RWPE1 (cell line): ENCODE data around the gene RBMS3.

Source experiments
- CTCF ChIA-PET: fragments of 350-600 bp; sonication (Branson Sonifier 250); formaldehyde crosslinking; extraction: SDS; loops from one replicate; lab custom pipeline; 2021; lab: Yijun Ruan, JAX
- POLR2A ChIA-PET: fragments of 400-600 bp; formaldehyde crosslinking; extraction: SDS; loops from one replicate; lab custom pipeline; 2020; ENCODE audit warnings: antibody characterized with exemption; ENCODE audit not compliant: low non-redundant PET; lab: Yijun Ruan, JAX
- DNase-seq: peaks from one replicate; pipeline ENCODE4 v3.0.0; 2012; ENCODE audit warnings: low spot score
- H3K27ac ChIP-seq: fragments of 450-650 bp; 2 replicates; pipeline ENCODE4 v1.5.1; 2017
- TF ChIP-seq, protein P1 (sequence below): fragments of 450-650 bp; conservative IDR thresholded peaks from 2 replicates; pipeline ENCODE4 v1.5.1; 2017; ENCODE audit warnings: low read depth, mild to moderate bottlenecking

RBMS3 gene

DNA sequence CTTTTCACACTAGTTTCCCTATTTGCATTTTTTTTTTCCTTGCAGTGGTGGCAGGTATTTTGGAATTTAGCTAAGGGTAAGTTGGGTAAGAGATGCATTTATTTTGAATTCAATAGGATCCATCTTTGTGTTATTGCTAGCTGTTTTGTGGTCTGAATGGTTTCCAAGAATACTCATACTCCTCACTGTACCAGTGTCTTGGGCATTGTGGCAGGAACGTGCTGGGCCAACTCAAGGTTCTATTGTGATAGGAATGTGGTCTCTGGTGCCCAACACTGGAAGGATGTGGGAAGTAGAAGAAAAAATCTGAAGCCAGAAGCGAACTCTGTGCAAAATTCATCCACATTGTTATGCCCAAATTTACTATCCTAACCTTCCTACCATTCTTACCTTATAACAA, 135.6 kb downstream of the RBMS3 start:
- CTCF ChIA-PET, result interaction anchor here (0.7 kb wide), 1 partner anchor 12 kb away, joined by 6 read pairs; no protein-coding TSS in a partner anchor
- H3K27ac ChIP-seq, result no peak overlapping the region
- POLR2A ChIA-PET, result no interaction called here

DNA sequence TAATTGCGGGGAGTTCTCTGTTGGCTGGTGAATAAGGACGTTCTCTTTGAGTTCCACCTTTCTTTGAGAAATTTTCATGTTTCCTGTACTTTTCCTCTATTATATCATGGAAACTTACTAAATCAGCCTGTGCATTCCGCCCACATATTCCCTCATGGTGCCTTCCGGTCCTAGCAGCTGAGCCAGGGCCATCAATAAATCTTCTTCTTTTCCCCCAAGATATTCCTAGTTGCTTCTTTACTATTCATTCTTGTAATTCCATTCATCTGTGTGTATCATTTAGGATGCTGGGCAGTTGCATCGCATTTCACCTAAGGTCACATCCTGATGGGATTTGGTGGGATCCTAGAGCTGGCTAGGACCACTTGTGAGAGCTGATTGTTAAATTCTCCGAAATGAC, 139.2 kb downstream of the RBMS3 start:
- CTCF ChIA-PET, result no interaction called here
- POLR2A ChIA-PET, result no interaction called here
- no peak overlapping the region for H3K27ac ChIP-seq
- TF ChIP-seq, protein P1, sequence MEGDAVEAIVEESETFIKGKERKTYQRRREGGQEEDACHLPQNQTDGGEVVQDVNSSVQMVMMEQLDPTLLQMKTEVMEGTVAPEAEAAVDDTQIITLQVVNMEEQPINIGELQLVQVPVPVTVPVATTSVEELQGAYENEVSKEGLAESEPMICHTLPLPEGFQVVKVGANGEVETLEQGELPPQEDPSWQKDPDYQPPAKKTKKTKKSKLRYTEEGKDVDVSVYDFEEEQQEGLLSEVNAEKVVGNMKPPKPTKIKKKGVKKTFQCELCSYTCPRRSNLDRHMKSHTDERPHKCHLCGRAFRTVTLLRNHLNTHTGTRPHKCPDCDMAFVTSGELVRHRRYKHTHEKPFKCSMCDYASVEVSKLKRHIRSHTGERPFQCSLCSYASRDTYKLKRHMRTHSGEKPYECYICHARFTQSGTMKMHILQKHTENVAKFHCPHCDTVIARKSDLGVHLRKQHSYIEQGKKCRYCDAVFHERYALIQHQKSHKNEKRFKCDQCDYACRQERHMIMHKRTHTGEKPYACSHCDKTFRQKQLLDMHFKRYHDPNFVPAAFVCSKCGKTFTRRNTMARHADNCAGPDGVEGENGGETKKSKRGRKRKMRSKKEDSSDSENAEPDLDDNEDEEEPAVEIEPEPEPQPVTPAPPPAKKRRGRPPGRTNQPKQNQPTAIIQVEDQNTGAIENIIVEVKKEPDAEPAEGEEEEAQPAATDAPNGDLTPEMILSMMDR, result no peak
- DNase-seq, result no peak

More for the DNA sequence above, 135.6 kb downstream of the RBMS3 start:
- TF ChIP-seq, protein P1, result no peak
- DNase-seq, result no peak

DNA sequence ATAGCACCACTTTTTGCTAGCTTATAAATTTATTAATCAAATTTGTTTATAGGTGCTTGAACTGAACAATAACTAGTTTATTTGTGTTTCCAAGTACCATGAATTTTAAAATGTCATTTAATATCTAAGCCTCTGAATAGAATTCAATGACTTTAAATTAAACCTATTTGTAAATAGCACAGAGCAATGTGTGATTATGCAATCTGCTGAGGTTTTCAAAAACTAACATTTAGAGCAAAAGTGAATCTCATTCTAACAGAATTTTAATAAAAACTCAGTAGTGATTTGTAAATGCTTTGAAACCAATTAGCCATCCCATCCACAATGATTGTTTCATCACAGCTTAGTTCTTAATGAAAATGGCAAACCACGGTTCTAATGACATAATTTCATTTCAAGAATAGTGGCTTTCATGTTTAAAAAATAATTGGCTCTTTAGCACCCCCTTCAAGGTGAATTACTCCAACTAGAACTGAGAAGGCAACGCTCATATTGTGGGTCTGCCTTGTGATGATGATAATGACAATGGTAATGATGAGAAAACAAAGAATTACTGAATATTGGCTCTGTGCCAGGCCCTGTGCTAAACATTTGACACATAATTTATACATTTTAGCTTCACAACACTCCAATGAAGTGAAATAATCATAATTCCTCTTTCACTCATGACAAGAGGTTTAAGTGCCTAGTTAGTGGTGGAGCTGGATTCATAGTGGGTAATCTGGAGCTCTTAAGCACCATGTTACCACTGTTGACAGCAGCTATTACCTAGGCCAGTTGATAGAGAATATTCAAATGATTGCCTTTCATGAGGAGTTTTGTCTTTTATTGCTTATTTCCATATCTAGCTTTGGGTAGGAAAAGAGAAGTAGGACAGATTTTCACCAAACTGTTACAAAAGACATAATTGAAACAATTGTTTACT, 145.7 kb downstream of the RBMS3 start:
- no peak for DNase-seq
- POLR2A ChIA-PET, result no interaction called here
- CTCF ChIA-PET, result interaction anchor here (0.5 kb wide), 1 partner anchor 95 kb away, joined by 3 read pairs; no protein-coding TSS in a partner anchor
- TF ChIP-seq, protein P1, result no peak
- H3K27ac ChIP-seq, result no peak overlapping the region

DNA sequence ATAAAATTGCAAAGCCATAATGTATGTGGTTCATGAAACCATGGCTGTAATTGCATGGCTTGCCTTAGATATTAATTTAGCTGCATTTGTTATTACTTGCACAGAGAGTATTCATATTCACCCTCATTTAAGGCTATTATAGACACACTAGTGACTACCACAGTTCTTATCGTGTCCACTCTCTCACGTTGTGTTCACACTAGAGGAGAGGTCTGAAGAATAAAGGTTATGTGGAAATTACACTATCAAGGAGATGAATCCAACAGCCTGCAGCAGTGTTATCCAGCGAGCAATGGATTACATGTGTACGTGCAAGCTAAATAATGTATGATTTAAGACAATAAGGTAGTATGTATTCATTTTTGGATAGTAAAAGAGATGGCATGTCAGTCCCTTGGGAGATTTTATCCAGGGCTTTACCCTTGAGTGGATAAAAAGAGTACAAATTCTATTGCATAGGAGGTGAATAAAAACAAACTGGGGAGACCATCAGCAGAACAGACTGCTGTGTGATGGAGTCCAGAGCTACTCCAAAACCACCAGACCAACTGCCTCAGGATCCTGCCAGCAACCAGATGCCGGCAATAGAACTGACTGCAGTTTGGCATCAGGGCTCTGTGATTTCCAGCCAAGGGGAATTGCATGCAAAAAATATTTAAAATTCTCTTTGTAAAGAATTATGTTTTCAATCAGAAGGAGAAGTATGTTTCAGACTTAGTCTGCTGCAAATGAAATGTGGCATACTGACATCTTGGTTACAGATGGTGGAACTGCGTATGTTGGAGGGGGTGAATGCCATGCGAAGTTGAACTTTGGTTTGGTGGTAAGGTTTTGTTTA, 146.6 kb downstream of the RBMS3 start:
- POLR2A ChIA-PET, result no interaction called here
- no peak for DNase-seq
- CTCF ChIA-PET, result interaction anchor here (0.5 kb wide), 1 partner anchor 94 kb away, joined by 3 read pairs; no protein-coding TSS in a partner anchor
- no peak overlapping the region for H3K27ac ChIP-seq
- TF ChIP-seq, protein P1, result no peak

DNA sequence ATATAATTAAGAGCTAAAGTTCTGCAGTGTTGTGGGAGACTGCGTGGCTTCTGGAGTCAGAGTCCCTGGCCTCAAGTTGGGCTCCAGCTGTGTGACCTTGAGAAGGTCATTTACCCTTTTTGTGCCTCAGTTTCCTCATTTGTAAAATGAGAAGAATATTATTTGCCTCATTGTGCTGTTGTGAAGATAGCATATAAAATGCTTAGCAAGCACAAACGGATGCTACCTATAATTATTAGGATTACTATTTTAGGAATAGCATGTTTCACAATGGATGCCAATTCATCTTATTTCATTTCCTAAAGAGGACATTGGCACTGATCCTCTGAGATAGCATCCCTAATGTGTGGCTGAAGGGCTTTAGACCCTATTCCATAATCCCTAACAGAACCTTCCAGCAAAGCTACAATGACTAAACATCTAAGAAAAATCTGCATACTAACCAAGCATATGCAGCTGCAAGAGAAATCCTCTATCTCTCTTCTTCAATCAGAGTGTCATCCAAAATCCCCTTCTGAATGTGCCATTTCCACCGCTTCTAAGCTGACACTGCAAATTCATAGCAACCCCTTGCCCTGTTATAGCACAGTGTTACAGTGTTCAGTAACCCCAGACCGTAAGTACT, 148.3 kb downstream of the RBMS3 start:
- TF ChIP-seq, protein P1, result no peak
- no peak for DNase-seq
- H3K27ac ChIP-seq, result no peak overlapping the region
- CTCF ChIA-PET, result no interaction called here
- POLR2A ChIA-PET, result no interaction called here

DNA sequence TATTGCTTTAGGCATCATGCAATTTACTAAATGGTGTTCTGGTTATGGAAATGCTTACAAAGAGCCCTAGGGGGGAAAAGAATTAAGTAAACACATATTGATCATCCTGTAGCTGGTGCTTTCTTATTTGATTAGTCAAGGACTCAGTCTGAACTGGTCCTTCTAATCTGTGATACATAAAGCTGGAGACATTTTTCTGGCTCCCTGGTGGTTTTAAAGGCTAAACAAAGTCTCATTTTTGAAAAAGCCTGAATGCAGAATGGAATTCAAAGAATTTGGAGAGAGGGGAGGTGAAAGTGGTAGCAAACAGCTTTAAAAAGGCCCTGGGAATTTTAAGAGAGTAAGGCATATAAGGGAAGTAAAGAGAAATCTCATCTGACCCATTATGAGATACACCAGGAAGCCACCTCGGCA, 149.7 kb downstream of the RBMS3 start:
- POLR2A ChIA-PET, result no interaction called here
- H3K27ac ChIP-seq, result no peak overlapping the region

More for the DNA sequence above, 149.7 kb downstream of the RBMS3 start:
- DNase-seq, result no peak
- TF ChIP-seq, protein P1, result no peak
- CTCF ChIA-PET, result no interaction called here
